ENCODE data around the gene FNDC3B.

GRCh38 chr3:172235698-172236097 is 196.3 kb downstream of the FNDC3B start:
- TF ChIP-seq CTCF (IDR thresholded peaks at IDR 0.05) (no peak), ZFX (IDR thresholded peaks at IDR 0.05; ENCODE audit: borderline replicate concordance) (no peak)
